Posterior vena cava (tissue), 2 donors: ENCODE data around the gene LCNL1. TPM values are rescaled to one million over a fixed set of nuclear protein-coding genes. Genes with fewer than 3 reads are reported as not detected.

Experiments used
- DNase-seq: peaks from one replicate; pipeline ENCODE4 v3.0.0-alpha.2; 2020; ENCODE audit warnings: low spot score
- intact Hi-C, 2 donors: fragments of 100-400 bp; cut with DNase I; formaldehyde crosslinking; loops; one replicate each; pipeline versions ENCODE4 v1.14.1 to v1.14.2; 2022 to 2023
- total RNA-seq, 2 donors: library from RNA; stranded (reverse); fragmentation: NEBNext Ultra II Directional; extraction: Animal tissue kit (Norgen Biotek cat#: 25700); gene quantifications; one replicate each; pipeline ENCODE4 v1.2.1, GENCODE V29; 2021
- donor health status: DM: yes; HTN: yes; CAD: no.
- donor health status: DM: yes; HTN: yes; CAD: no.

Gene LCNL1
- total RNA-seq, 2 donors from 2014 or later, result 2.0 to 2.4 TPM

DNA sequence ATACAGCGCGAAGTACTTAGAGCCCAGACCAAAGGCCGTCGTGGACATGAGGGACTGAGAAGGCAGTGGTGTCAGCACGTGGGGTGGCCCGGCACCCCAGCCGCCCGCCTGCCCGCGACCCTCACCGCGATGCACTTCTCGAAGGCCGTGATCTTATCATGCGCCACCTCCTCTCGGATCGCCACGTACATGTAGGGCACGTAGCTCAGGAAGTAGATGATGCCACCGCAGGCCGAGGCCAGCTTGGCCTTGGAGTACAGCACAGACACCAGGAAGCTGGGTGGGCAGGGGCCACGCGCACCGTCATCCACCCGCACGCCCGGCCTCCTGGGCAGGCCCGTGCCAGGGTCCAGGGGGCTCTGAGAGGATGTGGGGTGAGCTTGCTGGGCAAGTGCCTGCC, 34.3 kb downstream of the LCNL1 start:
- no peak for DNase-seq
- intact Hi-C loops, result loop anchor here in 1 of 2 donors (5.0 kb wide), 1 partner anchor 410 kb away; no protein-coding TSS in a partner anchor

- intact Hi-C loops, result loop anchor here in 1 of 2 donors (5.0 kb wide), 1 partner anchor 411 kb away; no protein-coding TSS in a partner anchor
- DNase-seq, result no peak
Measured at GRCh38 chr9:137017791-137018497, 35.2 kb downstream of the LCNL1 start.

- intact Hi-C loops, result loop anchor here in 1 of 2 donors (5.0 kb wide), 1 partner anchor 412 kb away; no protein-coding TSS in a partner anchor
- no peak for DNase-seq
Measured at GRCh38 chr9:137018761-137019559, 36.2 kb downstream of the LCNL1 start.

DNA sequence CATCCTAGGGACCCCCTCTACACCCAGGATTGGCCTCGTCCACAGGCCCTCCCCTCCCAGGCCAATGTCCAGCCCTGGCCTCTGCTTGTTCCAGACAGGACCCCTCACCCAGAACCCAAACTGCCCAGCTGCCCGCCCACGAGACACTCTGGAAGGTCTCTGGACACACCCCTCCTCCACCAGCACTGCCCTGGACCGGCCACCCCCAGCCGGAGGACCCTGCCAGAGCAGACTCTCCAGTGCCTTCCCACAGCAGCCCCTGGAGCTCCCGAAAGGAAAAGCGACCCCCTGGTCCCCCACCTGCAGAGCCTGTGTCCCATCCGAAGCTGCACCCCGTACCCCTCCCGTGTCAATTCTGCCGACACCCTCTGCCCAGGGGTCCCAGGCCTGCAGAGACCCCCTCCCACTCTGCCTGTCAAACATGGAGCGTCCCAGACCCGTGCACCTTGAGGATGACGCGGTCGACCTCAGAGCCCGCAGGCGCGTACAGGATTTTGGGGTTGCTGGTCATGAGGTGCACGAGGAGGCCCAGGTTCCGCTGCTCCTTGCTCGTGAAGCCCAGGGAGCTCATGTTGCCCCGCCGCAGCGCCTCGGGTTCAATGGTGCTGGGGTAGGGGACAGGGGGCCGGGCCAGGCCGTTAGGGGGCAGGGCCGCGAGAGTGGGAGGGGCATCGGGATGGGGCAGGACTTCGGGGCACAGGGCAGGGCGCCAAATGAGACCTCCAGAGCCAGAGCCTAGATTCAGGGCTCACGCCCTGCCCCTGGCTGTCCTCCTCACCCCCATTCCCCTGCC, 37.3 kb downstream of the LCNL1 start:
- intact Hi-C loops, result loop anchor here in 1 of 2 donors (5.0 kb wide), 1 partner anchor 413 kb away; no protein-coding TSS in a partner anchor
- no peak for DNase-seq

- intact Hi-C loops, result no loop called here
Measured at GRCh38 chr9:137020771-137021567, 38.2 kb downstream of the LCNL1 start.

DNA sequence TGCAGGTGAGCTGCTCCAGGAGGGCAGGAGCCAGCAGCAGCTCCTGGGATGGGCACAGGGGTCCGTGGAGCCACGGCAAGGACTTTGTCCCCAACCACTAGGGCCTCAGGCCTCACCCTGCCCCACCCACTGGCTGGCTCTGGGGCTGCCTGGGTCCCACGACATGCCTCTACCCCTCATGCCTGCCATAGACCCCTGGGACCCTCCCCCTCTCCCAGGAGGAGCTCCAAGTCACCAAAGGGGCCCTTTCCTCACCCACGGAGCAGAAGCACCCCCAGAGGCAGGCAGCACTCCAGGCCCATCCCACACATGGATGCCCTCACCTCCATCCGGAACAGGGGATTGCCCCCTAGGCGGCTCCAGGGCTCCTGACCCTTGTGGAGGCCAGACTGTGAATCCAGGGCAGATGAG, 38.8 kb downstream of the LCNL1 start:
- intact Hi-C loops, result no loop called here
- no peak for DNase-seq

More at GRCh38 chr9:137020771-137021567, 38.2 kb downstream of the LCNL1 start:
- no peak for DNase-seq

DNA sequence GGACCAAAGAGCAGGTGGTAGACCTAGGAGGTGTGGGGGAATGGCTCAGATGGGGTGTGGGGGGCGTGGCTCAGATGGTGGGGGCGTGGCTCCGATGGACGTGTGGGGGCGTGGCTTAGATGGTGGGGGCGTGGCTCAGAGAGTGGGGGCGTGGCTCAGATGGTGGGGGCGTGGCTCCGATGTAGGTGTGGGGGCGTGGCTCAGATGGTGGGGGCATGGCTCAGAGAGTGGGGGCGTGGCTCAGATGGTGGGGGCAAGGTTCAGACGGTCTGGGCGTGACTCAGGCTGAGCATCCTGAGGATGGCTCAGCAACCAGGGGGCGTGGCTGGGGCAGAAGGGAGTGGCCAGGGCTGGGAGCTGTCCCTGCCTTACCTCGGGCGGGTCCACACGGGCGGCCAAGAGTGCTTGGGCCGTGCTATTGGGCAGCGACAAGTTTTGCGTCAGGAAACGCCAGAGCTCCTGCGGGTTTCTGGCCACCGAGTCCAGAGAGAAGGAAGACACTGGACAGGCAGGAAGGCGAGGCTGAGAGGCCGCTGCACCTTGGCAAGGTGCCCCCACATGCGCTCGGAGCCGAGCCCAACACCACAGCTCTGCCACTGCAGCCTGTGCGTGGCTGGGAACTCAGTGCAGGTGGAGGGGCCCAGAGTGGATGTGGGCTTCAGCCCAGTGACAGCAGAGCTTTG, 39.3 kb downstream of the LCNL1 start:
- no peak for DNase-seq
- intact Hi-C loops, result no loop called here

DNA sequence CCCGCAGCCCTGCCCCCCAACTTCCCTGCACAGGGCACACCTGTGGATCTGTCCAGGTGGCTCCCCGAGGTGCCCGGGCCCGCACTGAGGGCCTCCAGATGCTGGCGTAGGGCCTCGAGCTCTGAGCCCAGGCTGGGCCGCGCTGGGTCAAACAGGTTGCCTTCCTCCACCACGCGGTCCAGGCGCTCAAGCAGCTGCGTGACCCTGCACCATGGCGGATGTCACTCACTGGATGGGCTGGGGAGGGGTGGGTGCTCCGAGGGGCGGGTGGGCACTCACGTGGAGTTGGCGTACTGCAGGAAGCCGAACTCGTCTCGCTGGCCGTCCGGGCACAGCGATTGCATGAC, 39.8 kb downstream of the LCNL1 start:
- intact Hi-C loops, result no loop called here
- DNase-seq, result no peak

- intact Hi-C loops, result no loop called here
- DNase-seq, result no peak
Measured at GRCh38 chr9:137023157-137023556, 40.4 kb downstream of the LCNL1 start.

DNA sequence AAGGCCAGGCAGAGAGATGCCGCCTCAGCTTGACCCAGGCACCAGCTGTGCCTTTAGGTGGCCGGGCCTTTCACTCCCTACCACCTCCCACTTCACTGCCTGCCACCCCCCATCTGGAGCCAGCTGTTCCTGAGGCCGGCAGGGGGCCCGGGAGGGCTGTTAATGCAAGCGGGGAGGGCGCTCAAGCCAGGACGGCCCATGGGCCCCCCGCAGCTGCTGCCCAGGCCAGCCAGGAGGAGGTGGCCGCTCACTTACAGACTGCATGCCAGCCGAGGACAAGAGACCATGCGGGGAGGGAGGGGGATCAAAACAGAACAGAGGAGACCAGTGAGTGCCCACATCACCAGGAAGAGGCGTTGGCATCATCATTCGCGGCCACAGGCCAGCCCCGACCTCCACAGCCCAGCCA, 40.8 kb downstream of the LCNL1 start:
- intact Hi-C loops, result no loop called here

GRCh38 chr9:137025517-137025966, 42.7 kb downstream of the LCNL1 start:
- DNase-seq, result no peak
- intact Hi-C loops, result loop anchor here in 1 of 2 donors (5.0 kb wide), 1 partner anchor 238 kb away; no protein-coding TSS in a partner anchor

More for the DNA sequence above, 40.8 kb downstream of the LCNL1 start:
- no peak for DNase-seq

GRCh38 chr9:137026384-137026783, 43.6 kb downstream of the LCNL1 start:
- DNase-seq, result no peak
- intact Hi-C loops, result loop anchor here (2.0 to 5.0 kb wide), 2 partner anchors 239 to 240 kb away; no protein-coding TSS in a partner anchor

DNA sequence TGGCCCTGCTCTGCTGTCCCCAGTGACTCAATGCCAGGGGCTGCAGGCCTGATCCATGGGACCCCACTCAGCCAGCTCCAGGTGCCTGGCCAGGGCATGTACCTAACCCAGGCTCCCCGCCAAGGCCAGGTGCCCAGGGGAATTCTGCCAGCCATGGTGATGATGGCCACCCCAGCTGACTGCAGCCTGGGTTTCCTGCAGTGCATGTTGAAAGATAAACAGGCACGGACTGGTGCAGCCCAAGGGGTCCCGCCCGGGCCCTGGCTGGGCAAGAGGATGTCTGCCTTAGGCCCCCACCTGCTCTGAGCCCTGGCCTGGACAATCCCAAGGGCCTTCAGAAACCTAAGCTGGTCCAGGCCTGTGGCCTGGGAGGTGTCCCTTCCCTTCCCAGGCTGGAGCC, 44.0 kb downstream of the LCNL1 start:
- no peak for DNase-seq
- intact Hi-C loops, result loop anchor here (2.0 to 5.0 kb wide), 2 partner anchors 240 kb away; no protein-coding TSS in a partner anchor

GRCh38 chr9:137027369-137028262, 44.8 kb downstream of the LCNL1 start, which contains the start of gene ABCA2:
Gene ABCA2, minus strand, starts transcription at chr9:137028237. Its CDS starts 97 bp downstream, at chr9:137028140.
- no peak for DNase-seq
- intact Hi-C loops, result loop anchor here (2.0 to 5.0 kb wide), 2 partner anchors 240 to 241 kb away; no protein-coding TSS in a partner anchor

GRCh38 chr9:137028263-137029057, 45.7 kb downstream of the LCNL1 start:
- intact Hi-C loops, result loop anchor here in 1 of 2 donors (5.0 kb wide), 1 partner anchor 241 kb away; no protein-coding TSS in a partner anchor
- no peak for DNase-seq
